OCI-LY7 (cell line): ENCODE measurements around the gene FBXL16. TPM values are rescaled to one million over a fixed set of nuclear protein-coding genes. Genes with fewer than 3 reads are reported as not detected.

Experiments used
- BruUV-seq: library from RNA; stranded (reverse); fragments of 400-500 nt; replicated peaks from 2 replicates; lab custom pipeline; 2021; lab: Mats Ljungman, UMichigan
- CTCF ChIA-PET: fragments of 300-600 bp; sonication (Branson Sonifier 250); formaldehyde crosslinking; loops from one replicate; lab custom pipeline; 2022; ENCODE audit warnings: antibody characterized with exemption; ENCODE audit not compliant: unreplicated experiment; lab: Charles Lee
- POLR2A ChIA-PET: fragments of 300-600 bp; sonication (Branson Sonifier 250); formaldehyde crosslinking; loops from one replicate; lab custom pipeline; 2022; ENCODE audit warnings: antibody characterized with exemption; lab: Charles Lee
- DNase-seq: peaks from one replicate; pipeline ENCODE4 v3.0.0-alpha.2; 2015; ENCODE audit warnings: low spot score
- H2AFZ ChIP-seq: fragments of 200-600 bp; sonication (generic), shearing (Covaris generic); 2 replicates; pipeline ENCODE4 v1.6.1; 2014; ENCODE audit warnings: mild to moderate bottlenecking, antibody characterized with exemption, low read length, moderate library complexity
- H3K27ac ChIP-seq: fragments of 200-600 bp; sonication (generic); 2 replicates; pipeline ENCODE4 v1.5.1; 2014; ENCODE audit warnings: mixed run types, low read depth, mild to moderate bottlenecking, moderate library complexity, low read length, inconsistent platforms; ENCODE audit not compliant: poor library complexity, severe bottlenecking
- H3K36me3 ChIP-seq: fragments of 200-600 bp; sonication (generic); 2 replicates; pipeline ENCODE4 v1.6.1; 2014; ENCODE audit warnings: mild to moderate bottlenecking, antibody characterized with exemption, low read length, moderate library complexity, mixed read lengths; ENCODE audit not compliant: insufficient read depth
- H3K4me1 ChIP-seq: fragments of 200-600 bp; sonication (generic); 2 replicates; pipeline ENCODE4 v1.5.1; 2014; ENCODE audit warnings: mild to moderate bottlenecking, low read length; ENCODE audit not compliant: insufficient read depth, poor library complexity, severe bottlenecking
- H3K4me2 ChIP-seq: fragments of 200-600 bp; sonication (generic); 2 replicates; pipeline ENCODE4 v1.6.1; 2014; ENCODE audit warnings: mild to moderate bottlenecking, low read length
- H3K4me3 ChIP-seq: fragments of 200-600 bp; sonication (generic); 2 replicates; pipeline ENCODE4 v1.5.1; 2014; ENCODE audit warnings: mild to moderate bottlenecking, low read depth, low read length; ENCODE audit not compliant: poor library complexity, severe bottlenecking
- H3K79me2 ChIP-seq: fragments of 200-600 bp; sonication (generic); 2 replicates; pipeline ENCODE4 v1.6.1; 2016; ENCODE audit warnings: low read depth, mild to moderate bottlenecking, low read length, moderate library complexity, mixed read lengths; ENCODE audit not compliant: insufficient read depth
- H3K9me2 ChIP-seq: fragments of 200-600 bp; sonication (generic); 2 replicates; pipeline ENCODE4 v1.6.1; 2016; ENCODE audit warnings: mild to moderate bottlenecking, low read length, mixed read lengths; ENCODE audit not compliant: insufficient read depth
- H3K9me3 ChIP-seq: fragments of 200-600 bp; sonication (generic); 2 replicates; pipeline ENCODE4 v1.6.1; 2014; ENCODE audit warnings: mild to moderate bottlenecking, mixed run types, low read length, mixed read lengths
- H4K20me1 ChIP-seq: fragments of 200-600 bp; sonication (generic); 2 replicates; pipeline ENCODE4 v1.6.1; 2014; ENCODE audit warnings: mild to moderate bottlenecking, antibody characterized with exemption, low read length, moderate library complexity, mixed read lengths; ENCODE audit not compliant: insufficient read depth
- EZH2phosphoT487 ChIP-seq: fragments of 200-600 bp; sonication (generic); IDR thresholded peaks from 2 replicates; pipeline ENCODE4 v1.6.1; 2018; ENCODE audit warnings: low read depth, borderline replicate concordance, mild to moderate bottlenecking, mixed run types, antibody characterized with exemption, low read length, moderate library complexity, mixed read lengths
- intact Hi-C: fragments of 100-400 bp; cut with micrococcal nuclease; formaldehyde crosslinking; loops from one replicate; pipeline ENCODE4 v1.10.0; 2022; ENCODE audit not compliant: unreplicated experiment
- total RNA-seq, 2 experiments: library from RNA; depleted of rRNA in 1 of 2; stranded (reverse); fragments of >200 nt in 1 of 2; shearing (Covaris generic) in 1 of 2; gene quantifications; 2 replicates each; pipeline ENCODE4 v1.2.3, GENCODE V29; 2014 to 2022
- TF ChIP-seq, protein P1 (sequence below): fragments of 200-600 bp; sonication (generic); conservative IDR thresholded peaks from 2 replicates; pipeline ENCODE4 v1.5.1; 2014; ENCODE audit warnings: mild to moderate bottlenecking, antibody characterized with exemption, low read length, moderate library complexity, mixed read lengths

The FBXL16 gene
- total RNA-seq, 2 experiments from 2014 or later = 0.16 to 0.42 TPM

GRCh38 chr16:718389-718788 lies 12.8 kb upstream of the FBXL16 start:
- ChIA-PET POLR2A (no interaction called here), CTCF (no interaction called here)
- intact Hi-C loops = no loop called here
- no TSS peak for BruUV-seq
- Histone ChIP-seq H3K36me3 (0 out of 2 replicates have a peak, but pooled peaks cover 9% of the 10 kb centered on the region), H3K79me2 (no peaks in the 10 kb centered on the region), H2AFZ (no peak overlapping the region), H3K9me2 (no peaks in the 10 kb centered on the region), H3K9me3 (no peaks in the 10 kb centered on the region), H3K4me2 (no peak overlapping the region), H4K20me1 (no peaks in the 10 kb centered on the region), H3K4me3 (no peak overlapping the region), H3K4me1 (peaks cover 55% of the 10 kb centered on the region), H3K27ac (no peak overlapping the region)
- no peak for TF ChIP-seq EZH2phosphoT487
- TF ChIP-seq, protein P1, sequence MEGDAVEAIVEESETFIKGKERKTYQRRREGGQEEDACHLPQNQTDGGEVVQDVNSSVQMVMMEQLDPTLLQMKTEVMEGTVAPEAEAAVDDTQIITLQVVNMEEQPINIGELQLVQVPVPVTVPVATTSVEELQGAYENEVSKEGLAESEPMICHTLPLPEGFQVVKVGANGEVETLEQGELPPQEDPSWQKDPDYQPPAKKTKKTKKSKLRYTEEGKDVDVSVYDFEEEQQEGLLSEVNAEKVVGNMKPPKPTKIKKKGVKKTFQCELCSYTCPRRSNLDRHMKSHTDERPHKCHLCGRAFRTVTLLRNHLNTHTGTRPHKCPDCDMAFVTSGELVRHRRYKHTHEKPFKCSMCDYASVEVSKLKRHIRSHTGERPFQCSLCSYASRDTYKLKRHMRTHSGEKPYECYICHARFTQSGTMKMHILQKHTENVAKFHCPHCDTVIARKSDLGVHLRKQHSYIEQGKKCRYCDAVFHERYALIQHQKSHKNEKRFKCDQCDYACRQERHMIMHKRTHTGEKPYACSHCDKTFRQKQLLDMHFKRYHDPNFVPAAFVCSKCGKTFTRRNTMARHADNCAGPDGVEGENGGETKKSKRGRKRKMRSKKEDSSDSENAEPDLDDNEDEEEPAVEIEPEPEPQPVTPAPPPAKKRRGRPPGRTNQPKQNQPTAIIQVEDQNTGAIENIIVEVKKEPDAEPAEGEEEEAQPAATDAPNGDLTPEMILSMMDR = no peak
- DNase-seq = no peak

DNA sequence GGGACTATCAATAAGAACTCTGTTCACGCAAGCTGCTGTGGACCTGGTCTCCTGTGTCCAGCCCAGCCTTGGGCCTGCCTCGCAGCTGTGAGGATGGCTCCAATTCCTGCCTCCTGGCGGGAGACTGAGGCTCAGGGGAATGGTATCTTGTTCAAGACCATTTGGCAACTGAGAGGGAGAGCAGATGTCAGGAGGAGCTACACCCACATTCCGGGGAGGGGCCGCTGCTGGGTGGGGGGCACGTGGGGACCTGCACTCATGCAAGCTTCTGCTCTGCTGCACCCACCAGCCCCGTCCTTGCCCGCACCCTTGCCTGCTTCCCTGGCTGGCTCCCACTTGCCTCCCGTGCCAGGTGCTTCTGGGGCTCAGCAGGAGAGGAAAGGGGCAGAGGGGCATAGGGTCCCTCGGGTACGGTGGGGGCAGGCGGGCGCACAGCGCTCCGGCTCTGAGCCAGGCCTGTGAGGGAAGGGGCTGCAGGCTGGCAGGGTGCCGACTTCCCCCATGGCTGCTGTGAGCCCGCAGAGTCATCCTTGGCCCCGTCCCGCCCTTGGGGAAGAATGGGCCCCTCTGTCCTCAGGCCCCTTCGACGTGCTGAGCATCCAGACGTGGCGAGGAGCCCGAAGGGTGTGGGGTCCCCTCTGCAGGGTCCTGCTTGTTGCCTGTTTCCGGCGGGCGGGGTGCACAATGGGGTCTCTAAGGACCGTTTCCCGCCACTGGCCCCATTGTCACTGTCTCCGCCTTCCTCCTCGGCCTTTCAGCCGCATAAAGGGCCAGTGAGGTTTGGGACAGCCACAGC lies 12.0 kb upstream of the FBXL16 start:
- intact Hi-C loops = no loop called here
- no peaks in the 10 kb centered on the region for H3K9me2 ChIP-seq
- H3K27ac ChIP-seq = no peak overlapping the region
- ChIA-PET CTCF (no interaction called here), POLR2A (no interaction called here)
- DNase-seq = no peak
- TF ChIP-seq, protein P1 = no peak
- no peak for TF ChIP-seq EZH2phosphoT487
- H3K36me3 ChIP-seq = 0 out of 2 replicates have a peak, but pooled peaks cover 1% of the 10 kb centered on the region
- no peaks in the 10 kb centered on the region for H3K79me2 ChIP-seq
- H4K20me1 ChIP-seq = no peaks in the 10 kb centered on the region
- no TSS peak for BruUV-seq
- no peak overlapping the region for H2AFZ ChIP-seq
- no peak overlapping the region for H3K4me2 ChIP-seq
- H3K9me3 ChIP-seq = no peaks in the 10 kb centered on the region
- peaks cover 49% of the 10 kb centered on the region for H3K4me1 ChIP-seq
- no peak overlapping the region for H3K4me3 ChIP-seq

GRCh38 chr16:716768-717325 lies 11.2 kb upstream of the FBXL16 start:
- intact Hi-C loops = no loop called here
- CTCF ChIA-PET = interaction anchor here (1.0 kb wide), 1 partner anchor 72 kb away, joined by 4 read pairs; the partner anchor contains the start of genes CHTF18 and RPUSD1
- Histone ChIP-seq H3K4me3 (no peak overlapping the region), H2AFZ (no peak overlapping the region), H4K20me1 (no peaks in the 10 kb centered on the region), H3K27ac (no peak overlapping the region), H3K4me2 (no peak overlapping the region), H3K9me3 (no peaks in the 10 kb centered on the region), H3K79me2 (no peaks in the 10 kb centered on the region), H3K9me2 (no peaks in the 10 kb centered on the region), H3K4me1 (peaks cover 41% of the 10 kb centered on the region), H3K36me3 (no peaks in the 10 kb centered on the region)
- BruUV-seq = no TSS peak
- no peak for DNase-seq
- TF ChIP-seq, protein P1 = no peak
- TF ChIP-seq EZH2phosphoT487 = no peak
- POLR2A ChIA-PET = no interaction called here
